NCI-H2107 (cell line): Measurements from ENCODE around the gene MUS81.
"Not testable (repeated sequence)": the region's sequence is repeated elsewhere in the genome, so short reads cannot be mapped to it uniquely, and the experiment has no call there.

Experiments used
- DNase-seq: peaks from one replicate; lab custom pipeline; 2025; lab: John Stamatoyannopoulos, UW

MUS81 gene

GRCh38 chr11:65847746-65848145, 12.5 kb upstream of the MUS81 start:
- DNase-seq: no peak

DNA sequence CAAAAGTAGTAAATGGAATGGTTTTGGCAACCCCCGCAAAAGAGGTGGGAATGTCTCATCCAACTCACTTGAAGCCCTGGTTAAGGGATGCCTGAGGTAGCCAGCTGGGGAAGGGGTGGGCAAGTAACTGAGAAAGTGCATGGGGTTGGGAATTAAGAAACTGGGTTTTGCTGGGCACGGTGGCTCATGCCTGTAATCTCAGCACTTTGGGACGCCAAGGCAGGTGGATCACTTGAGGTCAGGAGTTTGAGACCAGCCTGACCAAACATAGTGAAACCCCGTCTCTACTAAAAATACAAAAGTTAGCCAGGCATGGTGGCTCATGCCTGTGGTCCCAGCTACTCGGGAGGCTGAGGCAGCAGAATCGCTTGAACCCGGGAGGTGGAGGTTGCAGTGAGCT, 11.5 kb upstream of the MUS81 start:
- DNase-seq: not testable (repeated sequence)

DNA sequence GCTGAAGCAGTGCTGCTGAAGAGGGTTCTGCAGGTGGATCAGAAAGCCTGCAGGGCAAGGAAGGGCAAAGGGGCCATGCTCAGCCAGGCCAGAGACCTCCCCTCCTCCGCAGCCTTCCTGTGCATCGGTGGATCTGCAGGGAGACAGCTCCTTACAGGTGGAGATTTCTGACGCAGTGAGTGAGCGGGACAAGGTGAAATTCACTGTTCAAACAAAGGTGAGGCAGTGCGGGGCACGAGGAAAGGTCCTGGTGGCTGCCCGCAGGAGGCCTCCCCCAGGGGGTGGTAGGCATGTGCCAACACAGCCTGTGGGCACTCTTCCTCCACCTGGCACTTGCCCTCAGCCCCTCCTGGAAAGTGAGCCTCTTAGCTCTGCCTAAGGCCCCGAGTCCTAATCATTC, 10.9 kb upstream of the MUS81 start:
- no peak for DNase-seq

GRCh38 chr11:65849771-65850216, 10.4 kb upstream of the MUS81 start:
- DNase-seq: no peak

DNA sequence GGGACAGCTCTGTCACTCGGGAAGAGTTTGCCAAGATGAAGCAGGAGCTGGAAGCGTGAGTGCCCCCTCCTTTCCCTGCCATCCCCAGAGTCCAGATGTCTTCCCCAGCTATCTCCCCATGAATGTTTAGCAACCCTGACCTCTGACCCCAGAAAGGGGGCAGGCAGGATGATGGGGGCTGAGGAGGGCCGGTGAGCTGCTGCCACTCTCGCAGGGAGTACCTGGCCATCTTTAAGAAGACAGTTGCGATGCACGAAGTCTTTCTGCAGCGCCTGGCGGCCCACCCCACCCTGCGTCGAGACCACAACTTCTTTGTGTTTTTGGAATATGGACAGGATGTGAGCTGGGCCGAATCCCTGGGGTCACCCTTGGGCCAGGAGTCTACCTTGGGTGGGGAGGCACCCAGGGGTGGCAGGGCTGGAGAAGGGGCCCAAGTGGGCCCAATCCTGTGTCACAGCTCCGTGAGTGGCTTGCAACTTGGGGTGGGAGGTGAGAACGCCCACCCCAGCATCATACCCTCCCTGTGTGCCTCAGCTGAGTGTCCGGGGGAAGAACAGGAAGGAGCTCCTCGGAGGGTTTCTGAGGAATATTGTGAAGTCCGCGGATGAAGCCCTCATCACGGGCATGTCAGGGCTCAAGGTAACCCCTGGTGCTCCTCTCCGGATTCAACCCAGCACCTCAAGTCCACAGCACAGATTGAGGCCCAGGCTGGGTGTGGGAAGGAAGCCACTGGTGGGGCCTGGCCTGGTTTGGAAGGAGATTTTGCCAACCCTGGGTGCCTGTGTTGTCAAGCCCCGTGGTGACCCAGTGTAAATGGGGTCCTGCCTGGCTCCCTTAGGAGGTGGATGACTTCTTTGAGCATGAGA, 9.8 kb upstream of the MUS81 start:
- DNase-seq: no peak

- no peak for DNase-seq
Observed at GRCh38 chr11:65851083-65851579, 9.1 kb upstream of the MUS81 start.

GRCh38 chr11:65851811-65852507, 8.3 kb upstream of the MUS81 start:
- DNase-seq: no peak

GRCh38 chr11:65852508-65853245, 7.6 kb upstream of the MUS81 start:
- no peak for DNase-seq

DNA sequence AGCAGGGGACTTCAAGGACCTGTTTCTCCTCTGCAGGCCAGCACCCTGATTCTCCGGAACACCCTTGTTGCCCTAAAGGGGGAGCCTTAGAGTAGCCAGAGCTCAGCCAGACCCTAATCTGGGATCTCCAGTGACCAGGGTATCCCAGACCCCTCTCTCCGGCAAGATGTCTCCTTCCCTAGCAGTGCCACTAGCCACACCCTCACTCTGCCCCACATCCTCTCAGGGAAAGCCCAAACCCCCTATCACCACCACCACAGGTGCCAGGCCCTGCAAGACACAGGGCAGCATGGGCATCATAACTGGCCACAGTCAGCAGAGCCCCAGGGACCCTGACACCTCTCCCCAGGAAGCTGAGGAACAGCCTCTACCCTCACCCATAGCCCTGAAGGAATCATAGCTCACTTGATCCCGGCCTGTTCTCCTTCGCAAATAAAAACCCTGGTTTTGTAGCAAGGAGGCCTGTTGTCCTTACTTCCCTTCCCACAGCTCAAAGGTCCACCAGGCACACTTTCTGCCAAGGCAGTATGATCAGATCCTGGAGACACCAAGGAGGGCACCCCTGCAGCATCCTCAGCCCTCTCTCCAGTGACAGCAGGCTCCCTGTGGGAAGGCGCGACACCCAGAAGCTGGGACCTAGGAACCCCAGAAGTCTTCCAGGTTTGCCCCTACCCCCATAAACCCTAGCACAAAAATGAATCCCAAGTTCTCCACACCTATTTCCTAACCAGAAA, 6.8 kb upstream of the MUS81 start:
- no peak for DNase-seq

DNA sequence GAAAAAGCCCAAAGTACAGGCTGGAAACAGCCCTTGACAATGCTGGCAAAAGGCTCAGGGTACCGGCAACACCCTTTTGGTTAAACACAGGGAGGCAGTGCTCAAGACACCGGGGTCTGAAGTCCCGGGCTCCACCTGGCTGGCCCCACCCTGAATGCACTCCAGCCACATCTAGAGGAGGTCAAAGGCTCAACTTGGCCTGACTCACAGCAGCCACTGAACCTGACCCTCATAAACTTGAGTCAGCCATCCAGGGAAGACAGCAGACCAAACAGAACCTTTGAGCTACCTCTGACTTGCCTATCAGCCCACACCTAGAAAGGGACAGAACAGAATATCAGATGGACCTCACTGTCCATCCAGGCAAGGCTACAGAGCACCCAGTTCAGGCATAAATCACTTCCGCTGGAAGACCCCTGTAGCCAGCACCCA, 6.1 kb upstream of the MUS81 start:
- no peak for DNase-seq

- DNase-seq: no peak
Observed at GRCh38 chr11:65854852-65855837, 5.1 kb upstream of the MUS81 start.

DNA sequence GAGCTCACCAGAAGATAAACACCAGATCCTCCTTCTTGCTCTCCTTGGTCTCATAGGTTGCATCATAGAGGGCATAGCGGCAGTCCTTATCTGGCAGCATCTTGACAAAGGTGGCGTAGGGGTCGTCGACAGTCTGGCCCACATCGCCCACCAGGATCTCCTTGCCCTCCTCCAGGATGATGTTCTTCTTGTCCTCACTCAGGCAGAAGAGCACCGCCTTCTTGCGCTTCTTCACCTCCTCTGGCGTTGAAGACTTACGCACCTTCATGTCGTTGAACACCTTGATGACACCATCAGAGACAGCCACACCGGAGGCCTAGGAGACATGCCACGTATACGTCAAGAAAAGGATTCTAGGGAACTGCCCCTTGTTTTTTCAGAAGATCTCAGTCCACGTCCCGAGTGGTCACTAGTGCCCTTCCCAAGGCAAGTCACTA, 4.3 kb upstream of the MUS81 start:
- DNase-seq: no peak

- peak; percentile 24 for DNase-seq
Observed at GRCh38 chr11:65856689-65857499, 3.3 kb upstream of the MUS81 start.

DNA sequence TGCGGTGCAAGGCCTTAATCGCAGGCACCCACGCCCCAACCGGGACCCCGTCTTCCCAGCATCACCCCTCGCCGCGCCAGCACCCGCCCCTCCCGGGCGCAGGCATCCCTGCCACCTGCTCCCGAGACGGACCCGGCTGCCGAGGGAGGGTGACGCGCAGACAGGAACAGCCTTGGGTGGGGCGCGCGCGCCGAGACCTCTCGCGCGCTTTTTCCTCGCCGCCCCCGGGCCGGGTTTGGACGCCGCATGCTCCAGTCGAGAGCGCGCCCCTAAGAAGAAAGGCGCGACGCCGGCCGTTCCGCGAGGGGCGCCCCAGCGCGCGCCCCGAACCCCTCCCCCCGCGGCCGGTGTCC, 2.8 kb upstream of the MUS81 start:
- no peak for DNase-seq

GRCh38 chr11:65857853-65858680, 2.2 kb upstream of the MUS81 start, which contains the start of gene CFL1:
TSS of gene CFL1 (minus strand) at chr11:65858180. CDS start at chr11:65858099, 81 bp downstream.
- DNase-seq: peak; percentile 96

DNA sequence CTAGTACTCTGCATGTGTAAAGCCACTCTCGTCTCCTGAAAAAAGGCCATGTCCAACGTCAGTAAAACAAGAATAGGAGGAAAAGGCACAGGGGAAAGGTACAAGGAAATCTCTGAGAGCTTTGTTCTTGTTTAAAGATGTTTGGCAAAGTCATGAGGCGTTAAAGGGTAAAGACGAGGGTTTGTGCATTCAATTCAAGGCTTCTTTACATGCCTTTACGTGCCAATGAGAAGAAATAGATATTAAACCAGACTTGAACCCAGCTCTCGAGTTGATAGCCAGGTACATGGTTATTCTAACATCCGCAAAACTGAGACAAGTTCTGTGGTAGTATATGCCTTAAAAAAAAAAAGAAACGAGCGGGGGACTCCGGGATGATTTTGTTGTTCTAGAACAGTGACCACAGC, 1.5 kb upstream of the MUS81 start:
- DNase-seq: no peak

DNA sequence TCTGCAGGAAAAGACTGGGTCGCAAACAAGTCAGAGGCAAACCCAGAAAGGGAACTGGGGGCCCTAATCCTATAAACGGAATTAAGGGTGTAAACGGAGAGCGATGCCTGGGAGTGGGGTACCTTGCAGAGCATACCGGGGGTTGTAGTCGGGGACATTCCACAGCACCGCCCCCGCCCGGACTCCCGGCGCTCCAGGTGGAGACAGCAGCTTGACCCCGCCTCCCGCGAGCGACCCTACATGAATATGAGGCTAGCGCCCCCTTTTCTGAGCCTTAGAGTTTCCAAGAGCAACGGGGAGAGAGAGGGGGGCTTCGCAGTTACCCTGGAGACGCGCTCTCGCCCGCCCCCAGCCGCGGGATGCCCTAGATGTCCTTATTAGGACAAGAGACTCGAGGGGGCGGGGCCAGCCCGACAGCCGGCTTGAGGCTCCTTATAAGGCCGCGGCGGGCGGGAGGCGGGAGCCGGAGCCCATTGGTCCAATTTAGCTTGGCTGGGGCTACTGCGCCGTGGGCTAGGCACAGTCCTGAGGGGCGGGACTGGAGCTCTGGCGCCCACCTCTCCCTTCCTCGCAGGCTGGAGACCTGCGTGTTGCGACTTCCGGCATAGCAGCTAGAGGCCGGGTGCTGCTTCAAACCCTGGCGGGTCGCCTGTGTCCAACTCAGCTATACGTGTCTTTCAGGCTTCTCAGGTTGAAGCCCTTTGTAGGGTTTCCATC, 980 bp upstream of the MUS81 start:
- DNase-seq: peak; percentile 85

DNA sequence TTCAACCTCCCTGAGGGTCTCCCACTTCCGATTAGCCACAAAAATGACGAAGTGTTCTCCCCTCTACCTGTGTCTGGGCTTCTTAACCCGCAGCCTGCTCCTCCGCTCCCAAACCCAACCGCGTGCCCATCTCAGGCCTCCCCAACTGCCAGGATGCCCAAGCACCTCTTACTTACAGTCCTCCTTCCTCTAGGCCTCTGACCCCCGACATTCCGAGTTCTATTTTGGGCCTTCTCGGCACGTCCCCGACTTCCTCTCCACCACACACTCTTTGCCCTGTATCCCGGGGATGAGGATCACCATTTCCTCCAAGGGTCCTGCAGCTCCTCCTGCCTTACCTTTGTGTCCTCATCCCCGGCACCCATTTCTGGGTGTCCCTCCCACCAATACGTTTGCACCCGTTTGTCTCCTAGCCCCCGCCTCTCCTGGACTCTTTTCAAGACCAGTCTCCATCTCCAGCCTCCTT, 388 bp upstream of the MUS81 start:
- no peak for DNase-seq
